HEK293T (cell line): ENCODE results near the gene TSPAN4.

ENCODE experiments used
- ARNT ChIP-seq: fragments of 450-650 bp; IDR thresholded peaks from 2 replicates; pipeline ENCODE4 v1.6.1; 2017; ENCODE audit warnings: mild to moderate bottlenecking
- NFRKB ChIP-seq: fragments of 450-650 bp; IDR thresholded peaks from 2 replicates; pipeline ENCODE4 v1.6.1; 2016; ENCODE audit warnings: mild to moderate bottlenecking, moderate library complexity
- SP1 ChIP-seq: fragments of 450-650 bp; IDR thresholded peaks from 2 replicates; pipeline ENCODE4 v1.6.1; 2017
- ZNF384 ChIP-seq: fragments of 450-650 bp; IDR thresholded peaks from 2 replicates; pipeline ENCODE4 v1.6.1; 2016

DNA sequence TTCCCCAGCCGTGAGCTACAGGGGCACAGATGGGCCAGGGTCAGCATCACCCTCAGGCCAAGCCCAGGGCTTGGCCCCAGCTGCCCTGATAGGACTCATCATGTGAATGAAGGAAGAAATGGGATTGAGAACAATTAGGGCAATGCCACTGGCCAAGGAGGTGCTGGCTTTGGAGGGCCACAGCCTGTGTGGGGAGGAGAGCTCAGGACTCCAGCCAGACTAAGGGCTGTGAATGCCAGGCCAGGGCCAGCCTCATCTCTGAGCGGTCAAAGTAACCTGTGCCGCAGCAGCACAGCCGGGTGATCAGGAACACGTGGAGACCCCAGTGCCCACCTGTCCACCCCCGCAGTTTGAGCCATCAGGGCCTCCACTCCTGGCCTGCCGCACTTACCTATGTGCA lies 57.9 kb downstream of the TSPAN4 start:
- TF ChIP-seq NFRKB (no peak), ARNT (no peak), SP1 (no peak), ZNF384 (no peak)
